Breast epithelium (tissue), 4 donors: ENCODE measurements around the gene TEAD4. TPM values are rescaled to one million over a fixed set of nuclear protein-coding genes. Genes with fewer than 3 reads are reported as not detected.

Experiments used
- DNase-seq, 2 donors: peaks; one replicate each; pipeline ENCODE4 v3.0.0-alpha.2; 2019; ENCODE audit warnings: low spot score in 2 of 2
- H3K27ac ChIP-seq, 2 donors: fragments of 200-600 bp; sonication (generic) in 1 of 2; one replicate each; pipeline ENCODE4 v1.5.1; 2016 to 2019; ENCODE audit warnings: mild to moderate bottlenecking in 1 of 2
- H3K27me3 ChIP-seq, 2 donors: fragments of 200-600 bp; sonication (generic) in 1 of 2; one replicate each; pipeline versions ENCODE4 v1.5.1 to v1.6.0; 2017 to 2019; ENCODE audit warnings: control low read depth in 1 of 2, mild to moderate bottlenecking in 1 of 2
- H3K36me3 ChIP-seq: fragments of 200-600 bp; one replicate; pipeline ENCODE4 v1.5.1; 2019
- H3K4me1 ChIP-seq, 2 donors: fragments of 200-600 bp; sonication (generic); one replicate each; pipeline ENCODE4 v1.5.1; 2016 to 2019; ENCODE audit warnings: control low read depth in 1 of 2
- H3K4me3 ChIP-seq, 3 donors: fragments of 200-600 bp; sonication (generic); 1 replicate in 2 of 3; 2 replicates in 1 of 3; pipeline ENCODE4 v1.5.1; 2016 to 2019; ENCODE audit warnings: mild to moderate bottlenecking in 3 of 3, moderate library complexity in 2 of 3
- H3K9me3 ChIP-seq, 2 donors: fragments of 200-600 bp; sonication (generic) in 1 of 2; one replicate each; pipeline ENCODE4 v1.5.1; 2016 to 2019; ENCODE audit warnings: control low read depth in 1 of 2
- CTCF ChIP-seq, 3 donors: fragments of 450-650 bp; IDR thresholded peaks; one replicate each; pipeline ENCODE4 v1.5.1; 2016 to 2017; ENCODE audit warnings: antibody characterized with exemption in 3 of 3, mild to moderate bottlenecking in 3 of 3, moderate library complexity in 3 of 3
- POLR2A ChIP-seq: fragments of 450-650 bp; IDR thresholded peaks from one replicate; pipeline ENCODE4 v1.6.1; 2016; ENCODE audit warnings: antibody characterized with exemption, mild to moderate bottlenecking, moderate library complexity
- POLR2AphosphoS5 ChIP-seq, 3 donors: sonication (generic); formaldehyde crosslinking; IDR thresholded peaks; one replicate each; pipeline ENCODE4 v1.6.1; 2017; ENCODE audit warnings: antibody characterized with exemption in 3 of 3
- intact Hi-C: fragments of 100-400 bp; cut with DNase I; formaldehyde crosslinking; loops from one replicate; pipeline ENCODE4 v1.15.1; 2023; ENCODE audit warnings: low total_unique reads
- total RNA-seq, 3 donors: library from RNA; depleted of rRNA; stranded (reverse); fragments of >200 nt; gene quantifications; one replicate each; pipeline ENCODE4 v1.1.0, GENCODE V29; 2016

Gene TEAD4
- total RNA-seq, 3 donors from 2014 or later: 2.4 to 24.3 (median 12.6) TPM

- Histone ChIP-seq H3K4me1 (no peaks in the 10 kb centered on the region), H3K4me3 (peak within 1 kb of the TSS; percentile 87 to 91 (median 89)), H3K27ac (peak within 1 kb of the TSS; percentile 92 to 96), H3K9me3 (no peaks in the 10 kb centered on the region), H3K27me3 (no peaks in the 10 kb centered on the region), H3K36me3 (no peaks in the 10 kb centered on the region)
- DNase-seq: peak; percentile 60 to 82
- intact Hi-C loops: loop anchor here (2.0 kb wide), 1 partner anchor 198 kb away; no protein-coding TSS in a partner anchor
- TF ChIP-seq POLR2A (peak; percentile 15), CTCF (IDR thresholded peaks at IDR 0.05) (no peak), POLR2AphosphoS5 (IDR thresholded peaks at IDR 0.05) (peak; percentile 22 to 28 (median 24))
These were observed 117.8 kb downstream of the TEAD4 start, which contains the start of gene TSPAN9 for GRCh38 chr12:3076730-3077571. Gene TSPAN9, plus strand, starts transcription at chr12:3077379. Its CDS starts 123,815 bp downstream, at chr12:3201194.

GRCh38 chr12:3077572-3078081 lies 118.4 kb downstream of the TEAD4 start:
- intact Hi-C loops: loop anchor here (2.0 kb wide), 1 partner anchor 197 kb away; no protein-coding TSS in a partner anchor
- DNase-seq: peak; percentile 26 to 54
- TF ChIP-seq POLR2AphosphoS5 (IDR thresholded peaks at IDR 0.05) (no peak), CTCF (IDR thresholded peaks at IDR 0.05) (no peak), POLR2A (no peak)
- Histone ChIP-seq H3K4me3 (peak overlapping the region; percentile 87 to 91 (median 89)), H3K9me3 (no peaks in the 10 kb centered on the region), H3K27ac (peak overlapping the region; percentile 92 to 96), H3K27me3 (no peaks in the 10 kb centered on the region), H3K36me3 (no peaks in the 10 kb centered on the region), H3K4me1 (no peaks in the 10 kb centered on the region)

- Histone ChIP-seq H3K4me3 (peak overlapping the region; percentile 87 to 91 (median 89)), H3K27ac (peak overlapping the region in 1 of 2 donors; percentile 92), H3K4me1 (peaks cover 0 to under 1% of the 10 kb centered on the region in 2 donors), H3K9me3 (no peaks in the 10 kb centered on the region), H3K36me3 (no peaks in the 10 kb centered on the region), H3K27me3 (no peaks in the 10 kb centered on the region)
- TF ChIP-seq POLR2A: no peak
- TF ChIP-seq POLR2AphosphoS5 (IDR thresholded peaks at IDR 0.05): no peak
- DNase-seq: no peak
- intact Hi-C loops: no loop called here
These were observed 119.1 kb downstream of the TEAD4 start for GRCh38 chr12:3078086-3078820.

- no peak overlapping the region for H3K27ac ChIP-seq
- H3K4me1 ChIP-seq: peaks cover 0 to 5% of the 10 kb centered on the region in 2 donors
- no peak for TF ChIP-seq CTCF (IDR thresholded peaks at IDR 0.05)
- TF ChIP-seq POLR2A: no peak
- no peak for TF ChIP-seq POLR2AphosphoS5 (IDR thresholded peaks at IDR 0.05)
- DNase-seq: no peak
- intact Hi-C loops: loop anchor here (5.0 kb wide), 1 partner anchor 41 kb away; no protein-coding TSS in a partner anchor
- H3K36me3 ChIP-seq: no peaks in the 10 kb centered on the region
- no peaks in the 10 kb centered on the region for H3K9me3 ChIP-seq
- no peaks in the 10 kb centered on the region for H3K27me3 ChIP-seq
- no peak overlapping the region for H3K4me3 ChIP-seq
These were observed 121.9 kb downstream of the TEAD4 start for GRCh38 chr12:3081091-3081490.

GRCh38 chr12:3081886-3082285 lies 122.7 kb downstream of the TEAD4 start:
- no peaks in the 10 kb centered on the region for H3K36me3 ChIP-seq
- H3K27me3 ChIP-seq: no peaks in the 10 kb centered on the region
- no peak overlapping the region for H3K27ac ChIP-seq
- no peaks in the 10 kb centered on the region for H3K9me3 ChIP-seq
- DNase-seq: no peak
- intact Hi-C loops: loop anchor here (5.0 kb wide), 1 partner anchor 40 kb away; no protein-coding TSS in a partner anchor
- TF ChIP-seq POLR2AphosphoS5 (IDR thresholded peaks at IDR 0.05) (no peak), POLR2A (no peak), CTCF (IDR thresholded peaks at IDR 0.05) (no peak)
- no peak overlapping the region for H3K4me3 ChIP-seq
- peaks cover 0 to 5% of the 10 kb centered on the region in 2 donors for H3K4me1 ChIP-seq
